Occipital lobe (tissue), 2 donors: ENCODE measurements around the gene C1orf21. TPM values are rescaled to one million over a fixed set of nuclear protein-coding genes. Genes with fewer than 3 reads are reported as not detected.

Experiments used
- DNase-seq: peaks from one replicate; lab custom pipeline; 2025; lab: John Stamatoyannopoulos, UW
- total RNA-seq: library from RNA; depleted of rRNA; stranded (reverse); fragments of >200 nt; gene quantifications from one replicate; pipeline ENCODE4 v1.2.3, GENCODE V29; 2014

The C1orf21 gene
- total RNA-seq, 1 donor from 2014 or later, result 31.7 TPM

- DNase-seq, result no peak
These were observed 243 bp downstream of the C1orf21 start for GRCh38 chr1:184387069-184387475.

- DNase-seq, result peak; percentile 33
These were observed 868 bp downstream of the C1orf21 start for GRCh38 chr1:184387476-184388318.

GRCh38 chr1:184388319-184388889, 1.6 kb downstream of the C1orf21 start:
- no peak for DNase-seq

- DNase-seq, result no peak
These were observed 2.1 kb downstream of the C1orf21 start for GRCh38 chr1:184388971-184389370.

GRCh38 chr1:184389446-184389845, 2.6 kb downstream of the C1orf21 start:
- DNase-seq, result no peak

- DNase-seq, result no peak
These were observed 4.1 kb downstream of the C1orf21 start for GRCh38 chr1:184390889-184391288.

GRCh38 chr1:184392067-184392466, 5.2 kb downstream of the C1orf21 start:
- no peak for DNase-seq

GRCh38 chr1:184392779-184393522, 6.1 kb downstream of the C1orf21 start:
- no peak for DNase-seq

GRCh38 chr1:184393962-184394361, 7.1 kb downstream of the C1orf21 start:
- no peak for DNase-seq

- DNase-seq, result no peak
These were observed 8.5 kb downstream of the C1orf21 start for GRCh38 chr1:184395370-184395769.

- no peak for DNase-seq
These were observed 9.2 kb downstream of the C1orf21 start for GRCh38 chr1:184395937-184396480.

- no peak for DNase-seq
These were observed 12.5 kb downstream of the C1orf21 start for GRCh38 chr1:184399192-184399847.

GRCh38 chr1:184403961-184404726, 17.3 kb downstream of the C1orf21 start:
- no peak for DNase-seq

GRCh38 chr1:184404727-184405027, 17.8 kb downstream of the C1orf21 start:
- DNase-seq, result no peak

- no peak for DNase-seq
These were observed 18.4 kb downstream of the C1orf21 start for GRCh38 chr1:184405094-184405800.

- no peak for DNase-seq
These were observed 18.9 kb downstream of the C1orf21 start for GRCh38 chr1:184405801-184406142.

- DNase-seq, result no peak
These were observed 19.6 kb downstream of the C1orf21 start for GRCh38 chr1:184406479-184406878.

GRCh38 chr1:184407816-184408510, 21.1 kb downstream of the C1orf21 start:
- no peak for DNase-seq

- DNase-seq, result no peak
These were observed 21.8 kb downstream of the C1orf21 start for GRCh38 chr1:184408580-184408979.

GRCh38 chr1:184409011-184409410, 22.2 kb downstream of the C1orf21 start:
- no peak for DNase-seq
